ENCODE measurements around the gene PROCA1.
"Not testable (repeated sequence)": the region's sequence is repeated elsewhere in the genome, so short reads cannot be mapped to it uniquely, and the experiment has no call there.

The PROCA1 gene

GRCh38 chr17:28665994-28666393 lies 45.7 kb downstream of the PROCA1 start:
- no peak for DNase-seq

GRCh38 chr17:28663723-28664122 lies 48.0 kb downstream of the PROCA1 start:
- no peak for DNase-seq

GRCh38 chr17:28662527-28662829 lies 49.2 kb downstream of the PROCA1 start:
- no peak for DNase-seq

DNA sequence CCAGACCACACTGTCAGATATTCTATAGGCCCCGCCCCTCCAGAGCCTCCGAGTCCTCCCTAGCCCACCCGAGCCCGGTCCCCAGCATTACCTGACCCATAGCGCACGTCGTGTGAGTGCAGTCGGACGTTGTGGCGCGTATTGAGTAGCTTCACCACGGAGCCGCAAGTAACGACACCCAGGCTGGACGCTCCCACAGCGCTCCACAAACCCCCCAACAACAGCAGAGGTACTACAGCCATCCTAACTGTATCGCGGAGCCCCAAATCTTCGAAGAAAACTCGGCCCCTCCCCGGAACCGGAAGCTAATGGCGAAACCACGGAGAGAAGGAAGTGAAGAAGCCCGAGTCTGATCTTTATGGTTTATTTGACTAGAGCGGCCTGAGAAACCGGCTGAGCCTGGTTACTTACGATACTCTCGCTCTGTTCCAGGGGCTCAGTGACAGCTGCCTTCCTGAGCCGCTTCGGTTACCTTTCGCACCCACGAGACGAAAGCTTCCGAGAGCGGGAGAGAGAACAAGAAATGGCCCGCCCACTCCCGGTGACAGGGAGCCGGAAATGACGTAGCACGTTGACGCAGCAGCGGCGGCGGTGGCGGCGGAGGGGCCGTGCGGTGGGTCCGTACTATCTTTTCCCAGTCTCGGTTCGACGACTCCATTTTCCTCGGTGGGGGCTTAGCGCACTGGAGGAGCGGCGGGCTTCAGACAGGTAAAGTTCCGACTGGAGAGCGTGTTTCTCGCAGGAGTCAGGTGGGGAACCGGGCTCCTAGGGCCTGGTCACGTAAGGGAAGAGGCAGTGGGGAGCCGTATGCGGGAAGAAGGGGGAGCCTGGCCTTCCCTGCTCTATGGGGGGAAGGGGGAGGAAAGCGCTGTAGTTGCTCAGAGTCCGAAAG lies 49.8 kb downstream of the PROCA1 start, which contains the start of the genes SDF2 and SUPT6H:
TSS of gene SDF2 (minus strand) at position 272 of the 892 bp plus-strand sequence. CDS start at position 242, 30 bp downstream.
TSS of gene SUPT6H (plus strand) at position 571 of the 892 bp plus-strand sequence. CDS start 11,197 bp downstream, outside the sequence.
- DNase-seq, result peak; percentile 51

DNA sequence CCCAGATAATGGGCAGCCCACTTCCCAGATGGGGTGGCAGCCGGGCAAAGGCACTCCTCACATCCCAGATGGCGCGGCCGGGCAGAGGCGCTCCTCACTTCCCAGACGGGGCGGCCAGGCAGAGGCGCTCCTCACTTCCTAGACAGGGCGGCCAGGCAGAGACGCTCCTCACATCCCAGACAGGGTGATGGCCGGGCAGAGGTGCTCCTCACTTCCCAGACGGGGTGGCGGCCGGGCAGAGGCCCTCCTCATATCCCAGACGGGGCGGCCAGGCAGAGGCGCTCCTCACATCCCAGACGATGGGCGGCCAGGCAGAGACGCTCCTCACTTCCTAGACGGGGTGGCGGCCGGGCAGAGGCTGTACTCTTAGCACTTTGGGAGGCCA lies 52.2 kb downstream of the PROCA1 start:
- not testable (repeated sequence) for DNase-seq

DNA sequence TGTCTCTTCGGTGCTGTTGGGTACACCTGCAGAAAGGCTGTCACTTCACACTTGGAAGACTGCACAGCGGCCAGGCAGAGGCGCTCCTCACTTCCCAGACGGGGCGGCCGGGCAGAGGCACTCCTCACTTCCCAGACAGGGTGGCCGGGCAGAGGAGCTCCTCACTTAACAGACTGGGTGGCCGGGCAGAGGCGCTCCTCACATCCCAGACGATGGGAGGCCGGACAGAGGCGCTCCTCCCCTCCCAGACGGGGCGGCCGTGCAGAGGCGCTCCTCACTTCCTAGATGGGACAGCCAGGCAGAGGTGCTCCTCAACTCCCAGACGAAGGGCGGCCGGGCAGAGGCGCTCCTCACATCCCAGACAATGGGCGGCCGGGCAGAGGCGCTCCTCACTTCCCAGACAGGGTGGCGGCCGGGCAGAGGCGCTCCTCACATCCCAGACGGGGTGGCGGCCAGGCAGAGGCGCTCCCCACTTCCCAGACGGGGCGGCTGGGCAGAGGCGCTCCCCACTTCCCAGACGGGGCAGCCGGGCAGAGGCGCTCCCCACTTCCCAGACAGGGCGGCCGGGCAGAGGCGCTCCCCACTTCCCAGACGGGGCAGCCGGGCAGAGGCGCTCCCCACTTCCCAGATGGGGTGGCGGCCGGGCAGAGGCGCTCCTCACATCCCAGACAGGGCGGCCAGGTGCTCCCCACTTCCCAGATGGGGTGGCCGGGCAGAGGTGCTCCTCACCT lies 52.8 kb downstream of the PROCA1 start:
- not testable (repeated sequence) for DNase-seq

GRCh38 chr17:28658342-28658741 lies 53.3 kb downstream of the PROCA1 start:
- DNase-seq, result not testable (repeated sequence)

DNA sequence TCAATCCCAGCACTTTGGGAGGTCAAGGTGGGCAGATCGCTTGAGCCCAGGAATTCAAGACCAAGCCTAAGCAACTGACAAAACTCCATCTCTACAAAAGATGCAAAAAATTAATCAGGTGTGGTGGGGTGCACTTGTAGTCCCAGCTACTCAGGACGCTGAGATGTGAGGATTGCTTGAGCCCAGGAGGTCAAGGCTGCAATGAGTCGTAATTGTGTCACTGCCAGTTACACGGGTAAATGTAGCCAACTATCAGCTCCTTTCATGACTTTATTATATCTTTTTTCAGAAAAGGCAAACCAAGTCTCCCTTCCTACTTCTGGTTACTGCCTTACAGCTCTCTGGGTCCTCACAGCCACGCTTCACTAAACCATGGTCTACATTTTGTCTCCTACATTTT lies 53.9 kb downstream of the PROCA1 start:
- DNase-seq, result no peak

GRCh38 chr17:28655160-28655559 lies 56.5 kb downstream of the PROCA1 start:
- no peak for DNase-seq
